ENCODE measurements around the gene TRAM2.

Gene TRAM2

DNA sequence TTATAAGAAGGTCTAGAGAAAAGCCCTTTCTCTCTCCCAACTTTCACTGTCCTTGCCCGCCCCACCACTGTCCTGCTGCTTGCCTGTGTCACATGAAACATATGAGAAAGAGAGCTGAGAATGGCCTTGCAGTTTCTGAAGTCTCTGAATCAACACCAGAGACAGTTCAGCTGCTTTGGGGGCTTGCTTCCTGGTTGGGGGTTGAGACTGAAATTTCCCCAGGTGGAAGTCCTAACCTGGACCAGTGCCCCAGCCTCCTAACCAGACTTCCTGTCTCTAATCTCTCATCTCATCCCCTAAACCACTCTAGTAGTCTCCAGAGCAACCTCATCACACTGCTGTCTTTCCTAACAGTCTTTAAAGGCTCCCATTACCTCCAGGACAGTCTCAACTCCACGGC, 10.7 kb downstream of the TRAM2 start:
- no peak for DNase-seq

DNA sequence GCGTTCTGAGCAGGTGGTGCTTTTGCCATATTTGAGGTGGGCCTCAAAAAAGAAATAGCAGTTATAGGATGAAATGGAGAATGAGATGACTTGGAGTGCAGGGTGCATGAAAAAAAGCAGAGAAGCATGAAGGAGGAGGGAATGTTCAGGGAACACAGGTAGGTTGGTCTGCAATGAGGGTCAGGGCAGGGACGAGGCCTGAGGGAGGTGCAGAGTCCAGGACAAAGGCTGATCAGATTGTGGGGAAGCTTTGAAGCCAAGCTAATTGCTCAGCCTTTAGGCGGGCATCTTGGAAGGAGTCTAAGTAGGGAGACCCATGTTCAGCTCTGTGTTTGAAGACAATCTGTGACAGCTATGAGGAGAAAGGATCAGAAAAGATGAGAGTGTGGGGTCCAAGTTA, 12.0 kb downstream of the TRAM2 start:
- DNase-seq, result no peak

DNA sequence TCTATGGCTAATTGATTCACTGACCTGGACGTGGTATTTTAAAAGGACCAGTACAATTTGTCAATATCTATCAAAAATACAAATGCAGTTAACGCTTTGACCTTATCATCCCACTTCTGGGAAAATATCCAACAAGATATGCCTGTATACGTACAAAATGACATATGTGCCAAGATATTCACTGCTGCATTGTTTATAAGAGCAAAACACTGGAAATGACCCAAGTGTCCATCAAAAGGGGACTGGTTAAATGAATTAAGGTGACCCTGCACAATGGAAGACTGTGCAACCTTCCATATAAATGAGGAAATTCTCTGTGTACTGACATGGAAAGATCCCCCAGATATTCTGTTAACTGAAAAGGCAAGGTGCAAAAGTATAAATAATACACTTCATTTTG, 13.9 kb downstream of the TRAM2 start:
- DNase-seq, result no peak

DNA sequence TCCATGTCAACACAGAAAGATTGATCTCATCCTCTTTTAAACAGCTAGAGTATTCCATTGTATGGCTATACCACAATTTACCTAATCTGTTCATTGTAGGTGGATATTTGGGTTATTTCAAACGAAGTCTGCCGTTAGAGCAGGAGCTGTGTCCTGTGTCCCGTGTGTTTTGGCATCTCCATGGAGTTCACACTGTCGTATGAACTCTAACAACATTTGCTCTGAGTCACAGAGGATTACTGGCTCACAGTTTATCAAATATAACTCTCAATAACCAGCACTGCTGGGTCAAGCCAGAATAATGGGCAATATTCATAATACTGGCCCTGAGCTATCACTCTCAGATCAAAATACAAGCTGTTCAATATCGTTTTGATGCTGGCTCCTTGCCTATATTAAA, 16.4 kb downstream of the TRAM2 start:
- no peak for DNase-seq

DNA sequence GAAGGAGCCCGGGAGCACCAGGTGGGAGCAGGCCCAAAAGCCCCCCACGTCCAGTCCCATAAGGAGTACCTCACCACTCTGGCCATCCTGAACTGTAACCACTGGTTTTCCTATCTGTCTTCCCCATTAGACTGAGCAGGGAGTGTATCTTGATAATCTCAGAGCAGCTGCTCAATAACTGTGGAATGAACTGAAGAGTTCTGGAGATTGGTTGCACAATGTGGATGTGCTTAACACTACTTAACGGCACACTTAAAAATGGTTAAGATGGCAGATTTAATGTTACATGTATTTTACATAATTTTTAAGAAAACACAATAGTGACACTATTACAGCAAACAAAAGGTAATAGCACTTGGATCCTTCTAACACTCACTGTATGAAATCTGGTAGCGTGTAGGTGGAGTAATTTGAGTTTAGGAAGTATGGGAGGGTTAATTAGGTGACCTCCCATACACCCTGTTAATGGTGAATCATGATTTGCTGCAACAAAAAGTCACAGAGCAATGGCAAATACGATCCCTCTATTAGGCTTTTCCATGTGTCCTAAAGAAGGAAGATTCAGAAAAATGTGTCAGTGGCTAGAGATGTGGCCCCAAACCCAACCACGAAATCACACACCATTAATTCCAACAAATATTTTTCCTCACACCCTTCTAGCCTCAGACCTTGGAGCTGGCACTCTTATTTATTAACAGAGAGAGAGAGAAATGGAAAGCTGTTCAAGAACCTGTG, 18.4 kb downstream of the TRAM2 start:
- no peak for DNase-seq

DNA sequence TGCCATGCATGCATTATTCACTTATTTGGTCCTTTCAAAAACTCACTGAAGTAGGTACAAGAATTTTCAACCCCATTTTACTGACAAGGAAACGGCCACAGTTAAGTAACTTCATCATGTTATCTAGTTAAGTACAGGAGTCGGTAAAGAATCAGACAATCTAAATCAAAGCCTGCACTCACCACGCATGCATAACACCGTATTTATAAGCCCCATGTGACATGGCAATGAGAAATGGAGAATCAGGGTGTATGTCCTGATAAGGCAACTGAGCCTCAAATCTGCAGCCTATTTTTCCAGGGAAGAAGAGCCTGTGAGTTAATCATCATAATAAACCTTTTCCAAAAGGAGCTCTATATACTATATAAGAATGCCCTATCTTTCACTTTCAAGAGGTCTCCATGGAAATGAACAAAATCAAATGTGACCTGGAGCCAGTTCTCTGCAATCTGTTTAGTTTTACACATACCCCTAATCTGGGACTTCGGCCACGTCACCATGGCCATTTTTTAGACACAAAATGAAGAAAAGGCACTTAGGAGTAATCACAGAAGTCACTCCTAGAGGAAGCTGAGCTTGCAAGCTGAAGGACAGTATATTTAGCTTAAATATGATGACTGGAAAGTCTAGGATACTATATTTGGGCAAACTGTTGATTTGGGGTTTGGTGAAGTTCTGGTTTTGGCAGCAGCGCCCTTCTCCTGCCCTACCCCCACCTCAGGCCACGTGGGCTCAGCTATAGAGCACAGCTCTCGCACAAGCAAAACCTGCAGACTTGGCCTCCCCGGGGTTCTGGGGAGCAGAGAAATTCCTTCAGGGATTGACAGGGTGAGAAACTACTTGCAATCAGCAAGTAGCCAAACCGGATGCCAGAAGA, 19.2 kb downstream of the TRAM2 start:
- DNase-seq, result no peak

DNA sequence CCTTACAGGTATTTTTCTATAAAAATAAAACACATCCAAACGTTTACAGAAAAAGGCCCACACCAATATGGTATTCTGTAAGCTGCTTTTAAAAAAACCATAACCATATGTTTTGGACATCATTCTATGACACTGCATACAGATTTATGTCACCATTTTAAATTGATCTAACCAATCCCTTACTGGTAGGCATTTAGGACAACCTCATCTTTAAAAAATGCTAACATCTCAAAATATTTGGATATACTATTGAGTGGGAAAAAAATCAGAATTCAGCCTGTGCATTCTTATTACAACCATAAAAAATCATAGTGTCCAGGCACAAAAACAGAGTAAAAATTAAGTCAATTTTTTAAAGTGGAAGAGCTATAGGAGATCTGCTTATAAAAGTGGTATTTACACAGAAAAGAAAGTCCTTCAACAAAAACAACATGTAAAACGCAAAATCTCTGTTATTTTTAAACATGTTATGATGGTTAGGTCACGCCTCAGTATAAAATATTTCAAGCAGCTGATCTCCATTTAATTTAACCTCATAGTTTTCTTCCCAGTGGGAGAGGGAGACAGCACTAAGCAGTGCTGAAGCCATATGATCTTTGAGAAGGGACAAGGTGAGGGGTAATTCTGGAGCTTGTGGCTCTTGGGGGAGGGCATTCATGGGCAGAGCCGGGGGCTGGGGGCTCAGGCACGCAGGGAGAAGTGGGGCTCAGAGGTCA, 21.2 kb downstream of the TRAM2 start:
- DNase-seq, result no peak

DNA sequence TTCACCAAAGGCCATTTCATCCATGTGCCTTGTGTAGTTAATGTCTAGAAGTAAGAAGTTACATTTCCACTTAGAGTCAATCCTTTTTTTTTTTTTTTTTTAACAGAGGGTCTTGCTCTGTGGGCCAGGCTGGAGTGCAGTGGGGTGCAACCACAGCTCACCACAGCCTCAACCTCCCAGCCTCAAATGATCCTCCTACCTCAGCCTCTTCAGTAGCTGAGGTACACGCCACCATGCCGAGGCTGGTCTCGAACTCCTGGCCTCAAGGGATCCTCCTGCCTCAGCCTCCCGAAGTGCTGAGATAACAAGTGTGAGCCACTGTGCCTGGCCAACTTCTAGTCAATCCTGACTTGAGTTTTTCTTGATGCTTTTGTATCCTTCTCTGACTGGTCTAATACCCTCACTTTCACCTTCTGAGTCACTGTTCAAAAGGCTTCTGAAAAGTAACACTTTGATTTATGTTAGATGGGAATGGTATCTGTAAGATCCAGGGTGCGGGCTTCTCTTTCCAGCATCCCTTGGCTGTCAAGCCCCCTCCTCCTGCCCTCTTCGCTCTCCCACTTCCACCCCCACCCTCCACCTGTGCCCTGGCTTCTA, 22.1 kb downstream of the TRAM2 start:
- DNase-seq, result no peak

DNA sequence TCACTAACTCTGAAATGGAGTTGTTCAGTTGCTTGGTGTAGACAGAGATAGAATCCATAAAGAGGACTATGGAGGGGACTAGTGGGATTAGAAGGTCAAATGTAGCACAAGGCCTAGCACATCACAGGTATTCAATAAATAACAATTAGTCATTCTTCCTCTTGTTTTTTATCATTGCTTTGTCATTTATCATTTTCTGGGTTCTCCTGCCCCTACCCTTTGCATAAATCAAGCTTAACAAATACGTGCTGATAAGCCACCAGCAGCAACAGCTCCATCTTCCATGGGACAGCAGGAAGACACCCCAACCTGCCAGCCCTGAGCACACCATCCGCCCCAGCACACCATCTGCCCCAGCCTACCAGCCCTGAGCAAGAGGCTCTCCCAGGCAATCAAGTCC, 23.1 kb downstream of the TRAM2 start:
- DNase-seq, result peak; percentile 27

DNA sequence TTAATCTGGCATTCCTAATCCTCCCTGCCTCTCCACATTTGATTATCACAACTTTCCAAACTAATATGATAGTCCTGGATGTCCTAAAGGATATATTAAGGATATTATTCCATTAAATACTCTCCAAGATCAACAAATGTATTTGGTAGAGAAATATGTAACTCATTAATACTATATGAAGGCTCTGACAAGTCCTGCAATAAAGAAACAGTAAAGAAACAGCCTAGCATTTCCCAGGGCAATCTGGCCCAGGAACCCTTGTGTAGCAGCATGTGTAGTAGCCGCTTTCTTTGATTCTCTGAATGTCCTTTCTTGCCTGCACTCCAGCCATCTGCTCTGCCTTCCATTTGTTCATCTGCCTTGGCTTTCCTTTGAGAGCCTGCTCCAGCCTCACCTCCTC, 23.7 kb downstream of the TRAM2 start:
- peak; percentile 82 for DNase-seq

DNA sequence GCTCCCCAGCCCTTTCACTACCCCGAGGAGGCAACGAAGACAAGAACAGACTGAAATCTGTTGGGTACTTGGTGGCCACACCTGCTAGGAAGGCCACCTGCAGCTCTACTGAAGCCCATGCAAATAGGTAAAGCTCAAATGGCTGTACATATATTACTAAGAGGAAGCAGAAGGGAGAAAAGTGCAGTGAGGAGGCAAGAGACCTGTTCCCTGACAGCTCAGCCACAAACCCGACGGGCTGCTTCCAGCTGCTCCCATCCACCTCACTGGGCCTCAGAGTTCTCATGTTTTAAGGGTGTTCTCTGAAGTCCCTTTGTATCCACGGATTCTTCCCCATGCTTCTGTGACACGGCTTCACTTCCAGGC, 24.6 kb downstream of the TRAM2 start:
- DNase-seq, result peak; percentile 52

DNA sequence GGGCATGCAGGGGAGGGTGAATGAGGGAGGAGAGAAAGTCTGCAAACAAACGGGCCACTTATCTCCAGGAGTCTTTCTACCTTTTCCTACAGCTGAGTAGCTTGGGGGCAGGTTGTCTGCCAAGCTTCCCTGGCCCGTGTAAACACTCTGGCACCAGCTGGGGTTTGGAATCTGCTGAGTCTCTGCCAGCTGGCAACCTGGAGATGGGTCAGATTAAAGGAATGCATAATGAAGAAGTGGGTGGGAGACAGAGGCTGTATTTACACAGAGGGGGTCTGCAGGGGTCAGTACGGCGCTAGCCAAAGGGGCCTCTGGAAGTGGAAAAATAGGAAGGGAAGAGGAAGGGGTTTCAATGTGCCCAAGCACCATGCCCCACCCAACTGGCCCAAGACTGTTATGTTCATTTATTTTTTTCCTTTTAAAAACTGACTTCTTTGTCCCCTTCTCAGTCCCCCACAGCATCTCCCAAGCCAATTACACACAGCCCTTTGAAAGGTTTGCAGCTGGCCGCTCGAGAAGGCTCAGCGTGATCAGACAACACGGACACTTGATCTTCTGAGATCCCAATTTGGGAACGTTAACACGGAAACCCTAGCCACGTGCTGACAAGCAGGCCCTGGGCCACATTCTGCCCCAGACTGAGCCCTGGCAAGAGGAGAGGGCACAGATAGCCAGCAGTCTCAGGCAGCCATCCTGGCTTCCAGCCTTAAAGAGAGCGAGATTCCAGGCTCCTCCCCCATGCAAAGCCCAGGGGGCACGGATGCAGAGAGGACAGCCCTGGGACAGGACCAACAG, 25.2 kb downstream of the TRAM2 start:
- DNase-seq, result peak; percentile 88

DNA sequence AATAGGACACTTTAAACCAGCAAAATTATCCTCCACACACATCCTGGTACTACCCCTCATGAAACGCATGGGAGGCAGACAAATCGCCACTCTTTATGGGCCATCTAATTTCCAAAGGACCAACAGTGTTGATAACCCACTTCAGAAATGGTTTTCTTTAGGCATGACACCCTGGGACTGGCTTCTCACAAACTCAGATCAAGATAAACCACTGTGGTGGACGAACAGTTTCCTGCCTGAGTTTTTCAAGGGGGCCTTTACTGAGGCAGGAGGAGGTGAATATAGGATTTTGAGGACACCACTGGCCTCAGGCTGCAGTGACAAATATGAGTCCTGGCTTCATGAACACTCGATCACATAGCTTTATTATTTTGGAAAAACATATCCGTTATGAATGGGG, 26.0 kb downstream of the TRAM2 start:
- DNase-seq, result no peak

DNA sequence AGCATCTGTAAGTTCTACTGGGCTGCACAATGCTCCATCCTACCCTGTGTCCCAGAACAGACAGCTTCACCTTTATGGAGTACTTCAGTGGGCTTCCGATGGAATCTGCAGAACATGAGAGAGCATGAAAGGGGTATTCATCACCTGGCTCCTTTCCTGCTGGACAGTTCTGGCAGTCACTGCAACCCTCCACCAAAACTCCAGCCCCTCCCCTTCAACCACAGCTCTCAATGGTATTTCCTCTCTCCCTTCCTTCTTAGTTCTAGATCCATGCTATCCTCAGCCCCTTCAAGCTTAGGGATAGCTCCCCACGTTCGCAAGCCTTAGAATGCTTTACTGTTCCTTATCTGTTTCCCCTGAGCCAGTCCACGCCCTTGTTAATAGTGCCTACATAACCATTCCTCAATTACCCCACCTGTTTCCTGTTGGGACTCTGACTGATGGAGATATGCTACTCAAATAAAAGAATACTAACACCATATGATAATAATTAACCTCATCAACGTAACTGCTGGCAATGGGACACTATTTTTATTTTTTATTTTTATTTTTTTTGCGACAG, 26.8 kb downstream of the TRAM2 start:
- DNase-seq, result no peak

DNA sequence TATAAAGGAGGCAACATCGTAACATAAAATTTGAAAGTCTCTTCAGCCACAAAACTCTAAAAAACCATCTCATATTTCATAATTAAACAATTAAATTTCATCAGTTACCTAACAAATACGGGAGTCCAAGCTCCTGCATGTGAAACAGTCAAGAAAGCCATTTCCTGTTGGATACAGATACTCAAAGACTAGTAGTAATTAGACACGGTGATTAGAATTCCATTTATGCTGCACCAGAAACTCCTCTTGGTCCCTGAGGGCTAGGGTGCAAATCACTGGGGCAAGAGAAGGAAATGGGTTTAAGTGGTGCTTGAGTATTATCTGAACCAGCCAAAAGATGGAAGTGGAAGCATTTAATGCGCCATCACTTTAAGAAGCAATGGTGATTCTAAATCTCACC, 27.4 kb downstream of the TRAM2 start:
- no peak for DNase-seq

DNA sequence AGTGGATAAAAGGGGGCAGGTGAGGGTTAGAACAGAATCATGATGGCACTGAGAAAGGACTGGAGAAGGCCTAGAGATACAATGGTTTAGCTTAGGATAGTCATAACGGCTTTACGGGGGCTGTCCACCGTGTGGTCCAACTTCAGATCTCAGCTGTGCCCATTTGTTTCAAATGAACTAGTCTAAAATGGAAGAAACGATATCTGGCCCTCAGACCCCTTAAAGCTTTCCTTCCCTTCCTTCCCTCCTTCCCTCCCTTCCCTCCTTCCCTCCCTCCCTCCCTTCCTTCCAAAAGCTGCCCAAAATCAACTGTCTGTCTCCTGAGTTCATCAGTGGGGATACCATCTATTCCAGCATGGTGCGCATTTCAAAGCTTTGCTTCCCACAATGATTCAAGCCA, 27.9 kb downstream of the TRAM2 start:
- no peak for DNase-seq

DNA sequence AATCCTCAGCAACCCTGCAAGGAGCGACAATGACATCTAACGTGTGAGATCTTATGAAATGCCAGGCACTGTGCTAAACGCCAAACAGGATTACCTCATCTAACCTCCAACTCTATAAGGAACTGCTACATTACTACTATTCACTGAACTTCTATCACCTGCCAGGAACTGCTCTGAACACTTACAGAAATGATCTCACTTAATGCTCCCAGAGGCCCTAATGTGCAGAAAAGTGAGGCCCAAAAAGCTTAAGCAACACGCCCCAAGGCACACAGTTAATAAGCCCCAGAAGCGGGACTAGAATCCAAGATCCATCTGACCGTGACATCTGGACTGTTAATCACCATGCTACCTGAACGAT, 28.5 kb downstream of the TRAM2 start:
- peak; percentile 57 for DNase-seq

DNA sequence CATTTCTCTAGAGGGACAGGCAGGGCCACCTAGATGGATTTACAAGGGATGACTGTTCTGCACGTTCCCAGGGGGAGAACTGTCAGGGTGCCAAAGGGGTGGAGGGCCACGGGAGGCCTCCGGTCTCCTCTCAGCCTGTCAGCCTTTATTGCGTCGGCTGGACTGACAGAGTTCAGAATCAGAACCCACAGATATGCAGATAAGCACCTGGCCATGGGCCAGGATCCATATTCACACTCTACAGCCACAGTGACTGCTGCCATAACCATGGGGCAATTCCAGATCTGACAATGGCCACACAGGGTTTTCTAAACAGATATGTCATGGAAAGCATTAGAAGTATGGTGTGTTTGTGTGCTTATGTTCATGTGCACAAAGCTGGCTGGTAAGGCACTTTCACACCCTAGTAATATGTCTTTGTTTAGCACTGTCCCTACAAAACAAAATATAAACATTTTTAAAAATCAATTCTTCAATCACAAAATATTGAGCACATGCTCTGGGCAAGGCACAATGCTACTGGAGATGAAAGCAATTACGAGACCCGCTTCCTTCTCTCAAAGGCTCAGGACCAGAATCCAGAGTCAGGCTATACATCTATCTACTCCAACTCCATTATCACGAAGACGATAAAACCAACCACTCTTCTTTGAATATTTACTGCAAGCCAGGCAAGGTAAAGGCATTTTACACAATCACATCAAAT, 29.1 kb downstream of the TRAM2 start:
- no peak for DNase-seq

DNA sequence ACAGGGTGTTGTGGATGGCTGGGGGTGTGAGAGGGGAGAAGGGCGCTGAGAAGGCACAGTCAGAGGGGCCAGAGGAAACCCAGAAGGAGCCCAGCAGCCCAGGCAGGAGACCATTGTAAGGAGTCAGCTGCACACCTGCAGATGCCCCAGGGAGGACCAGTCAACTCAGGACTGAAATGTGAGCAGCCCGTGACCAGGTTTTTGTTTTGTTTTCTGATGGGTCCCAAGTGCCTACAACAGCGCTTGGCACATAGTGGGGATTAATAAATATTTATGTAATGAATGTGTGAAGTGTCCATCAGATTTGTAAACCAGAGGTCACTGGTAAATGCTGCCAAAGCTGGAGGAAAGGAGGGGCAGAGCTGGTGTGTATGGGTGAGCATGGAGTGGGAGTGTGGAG, 30.2 kb downstream of the TRAM2 start:
- DNase-seq, result no peak

DNA sequence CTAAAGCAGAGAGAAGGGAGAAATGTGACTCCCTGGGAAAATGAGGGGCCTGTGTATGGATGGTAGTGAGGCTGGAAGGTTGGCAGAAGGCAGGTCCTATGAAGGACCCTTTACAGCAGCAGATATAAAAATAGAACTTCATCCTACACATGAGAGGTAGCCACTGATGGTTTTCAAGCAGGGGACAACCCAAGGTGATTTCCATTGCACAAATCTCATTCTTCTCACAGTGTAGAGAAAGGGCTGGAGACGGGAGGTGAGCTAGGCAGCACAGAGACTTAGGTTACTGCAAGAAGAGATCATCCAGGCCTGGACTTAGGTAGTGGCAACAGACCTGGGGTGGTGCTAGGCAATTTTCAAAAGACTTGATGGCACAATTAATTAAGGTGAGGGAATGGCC, 30.7 kb downstream of the TRAM2 start:
- DNase-seq, result no peak

DNA sequence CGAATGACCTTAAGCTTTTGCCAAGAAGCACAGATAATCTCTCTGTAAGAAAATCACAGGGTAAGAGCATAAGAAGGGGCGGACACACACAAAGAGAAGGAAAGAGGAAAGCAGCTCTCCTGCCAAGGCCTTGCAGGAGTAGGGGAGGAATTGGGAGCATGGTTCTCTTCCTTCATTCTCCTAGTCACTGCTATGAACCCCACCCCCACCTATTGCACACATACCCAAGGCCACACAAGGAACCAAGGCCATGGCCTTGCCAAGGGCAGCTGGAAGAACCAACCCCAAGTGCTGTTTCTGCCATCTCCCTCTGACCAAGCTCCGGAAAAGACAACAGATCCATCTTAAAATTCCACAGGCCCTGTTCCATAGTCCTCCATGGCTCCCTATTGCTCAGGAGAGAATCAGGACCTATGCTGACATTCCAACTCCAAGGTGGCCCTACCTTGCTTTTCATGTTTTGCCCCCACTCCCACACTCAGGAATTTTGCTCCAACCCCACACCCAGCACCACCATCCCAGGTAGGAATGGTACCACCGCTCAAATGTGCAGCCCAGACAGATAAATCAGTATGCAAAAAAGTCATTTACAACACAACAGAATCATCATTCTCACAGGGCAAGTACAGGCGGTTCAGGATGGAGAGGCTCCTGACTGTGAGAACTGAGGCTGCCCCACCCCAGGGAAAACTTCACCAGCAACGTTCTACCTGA, 31.3 kb downstream of the TRAM2 start:
- no peak for DNase-seq
